ENCODE data around the gene RPL32.

- TF ChIP-seq EZH2 (IDR thresholded peaks at IDR 0.05; ENCODE audit: insufficient read depth, poor library complexity, severe bottlenecking) (no peak), EZH2phosphoT487 (IDR thresholded peaks at IDR 0.05; ENCODE audit: insufficient read depth, low read depth) (no peak)
These were observed 27.8 kb upstream of the RPL32 start for GRCh38 chr3:12869035-12869621.
